Spleen (tissue), 13 donors: Measurements from ENCODE around the gene DSG1. TPM values are rescaled to one million over a fixed set of nuclear protein-coding genes. Genes with fewer than 3 reads are reported as not detected.

Experiments used
- DNase-seq: peaks from one replicate; pipeline ENCODE4 v3.0.0-alpha.2; 2020
- H3K27ac ChIP-seq, 8 donors: fragments of 200-600 bp; sonication (generic) in 7 of 8; 1 replicate in 4 of 8; 2 replicates in 4 of 8; pipeline versions ENCODE4 v1.5.0 to v1.8.0; 2016 to 2021; ENCODE audit warnings: inconsistent platforms in 4 of 8, mild to moderate bottlenecking in 4 of 8, moderate library complexity in 1 of 8
- H3K27me3 ChIP-seq, 7 donors: fragments of 200-600 bp; sonication (generic) in 6 of 7; replicated peaks in 1 of 7; 1 replicate in 4 of 7; 2 replicates in 3 of 7; pipeline versions ENCODE4 v1.5.0 to v1.8.0; 2016 to 2021; ENCODE audit warnings: inconsistent platforms in 3 of 7, mild to moderate bottlenecking in 1 of 7
- H3K36me3 ChIP-seq, 6 donors: fragments of 200-600 bp; sonication (generic) in 5 of 6; 1 replicate in 4 of 6; 2 replicates in 2 of 6; pipeline versions ENCODE4 v1.5.0 to v1.8.0; 2016 to 2021; ENCODE audit warnings: inconsistent platforms in 2 of 6
- H3K4me1 ChIP-seq, 6 donors: fragments of 200-600 bp; sonication (generic) in 5 of 6; 1 replicate in 3 of 6; 2 replicates in 3 of 6; pipeline versions ENCODE4 v1.5.0 to v1.8.0; 2016 to 2021; ENCODE audit warnings: inconsistent platforms in 3 of 6
- H3K4me3 ChIP-seq, 8 donors: fragments of 200-600 bp; sonication (generic) in 7 of 8; 1 replicate in 4 of 8; 2 replicates in 4 of 8; pipeline versions ENCODE4 v1.5.0 to v1.8.0; 2016 to 2021; ENCODE audit warnings: inconsistent platforms in 4 of 8, mild to moderate bottlenecking in 4 of 8, moderate library complexity in 2 of 8
- H3K9me3 ChIP-seq, 8 donors: fragments of 200-600 bp; sonication (generic) in 7 of 8; 1 replicate in 4 of 8; 2 replicates in 4 of 8; pipeline versions ENCODE4 v1.5.0 to v1.8.0; 2016 to 2021; ENCODE audit warnings: inconsistent platforms in 4 of 8
- POLR2A ChIP-seq, 3 donors: fragments of 450-650 bp; IDR thresholded peaks; one replicate each; pipeline ENCODE4 v1.5.1; 2017; ENCODE audit warnings: antibody characterized with exemption in 3 of 3, mild to moderate bottlenecking in 1 of 3
- POLR2AphosphoS5 ChIP-seq, 3 donors: sonication (generic); formaldehyde crosslinking; IDR thresholded peaks; one replicate each; pipeline ENCODE4 v1.5.1; 2017; ENCODE audit warnings: antibody characterized with exemption in 3 of 3
- WGBS, 5 donors: extraction: QIAGEN DNeasy Blood & Tissue Kit in 3 of 5; methylation state at CpG; one replicate each; pipeline versions ENCODE4 v1.1.5 to v1.1.7; 2013 to 2018; 5-methylcytosine and 5-hydroxymethylcytosine counted together
- intact Hi-C: fragments of 100-400 bp; cut with DNase I; formaldehyde crosslinking; loops from one replicate; pipeline ENCODE4 v1.15.0; 2023; ENCODE audit warnings: low total_unique reads
- long read RNA-seq, 2 donors: transcript quantifications; one replicate each; lab custom pipeline, GENCODE V29; 2026
- polyA plus RNA-seq, 3 donors: library from polyadenylated mRNA; stranded (reverse); fragments of 200-250 nt; gene quantifications; one replicate each; pipeline ENCODE4 v1.2.1, GENCODE V29; 2013
- total RNA-seq, 7 donors: library from RNA; depleted of rRNA in 3 of 7; stranded (reverse); fragments of >200 nt in 3 of 7; fragmentation: NEBNext Ultra II Directional in 4 of 7; extraction: Animal tissue kit (Norgen Biotek cat#: 25700) in 4 of 7; gene quantifications; one replicate each; pipeline versions ENCODE4 v1.1.0 to v1.2.1, GENCODE V29; 2016 to 2021
- TF ChIP-seq, protein P1 (sequence below), 11 experiments: fragments of 200-600 bp in 7 of 11; fragments of 450-650 bp in 4 of 11; sonication (generic) in 4 of 11; IDR thresholded peaks in 8 of 11; conservative IDR thresholded peaks in 3 of 11; 1 replicate in 7 of 11; 2 replicates in 4 of 11; pipeline versions ENCODE4 v1.4.0 to v1.8.0; 2016 to 2021; ENCODE audit warnings: antibody characterized with exemption in 11 of 11, inconsistent platforms in 4 of 11, mild to moderate bottlenecking in 1 of 11
- donor health status: healthy with polysubstance abuse.
- donor health status: DM: no; HTN: no; CAD: no; lungs with moderate emphysema.
- donor health status: DM: no; HTN: no; CAD: no.
- donor health status: Bipolar disorder and iron deficiency.
- donor health status: healthy.
- donor health status: DM: no; HTN: no; CAD: no.
- donor health status: DM: yes; HTN: yes; CAD: no.

The DSG1 gene
- total RNA-seq (not detected), polyA plus RNA-seq (not detected)
- long read RNA-seq, donor 1 = 0 reads
- long read RNA-seq, donor 2 = 0 reads

- H3K4me1 ChIP-seq = no peaks in the 10 kb centered on the region
- WGBS, 5 donors = 81 to 87% (median 85%) methylated on average over 3 of the region's 3 CpGs
- no peak within 1 kb of the TSS for H3K27ac ChIP-seq
- intact Hi-C loops = no loop called here
- no peaks in the 10 kb centered on the region for H3K36me3 ChIP-seq
- H3K27me3 ChIP-seq = no peaks in the 10 kb centered on the region
- no peak for DNase-seq
- no peaks in the 10 kb centered on the region for H3K9me3 ChIP-seq
- TF ChIP-seq, protein P1, sequence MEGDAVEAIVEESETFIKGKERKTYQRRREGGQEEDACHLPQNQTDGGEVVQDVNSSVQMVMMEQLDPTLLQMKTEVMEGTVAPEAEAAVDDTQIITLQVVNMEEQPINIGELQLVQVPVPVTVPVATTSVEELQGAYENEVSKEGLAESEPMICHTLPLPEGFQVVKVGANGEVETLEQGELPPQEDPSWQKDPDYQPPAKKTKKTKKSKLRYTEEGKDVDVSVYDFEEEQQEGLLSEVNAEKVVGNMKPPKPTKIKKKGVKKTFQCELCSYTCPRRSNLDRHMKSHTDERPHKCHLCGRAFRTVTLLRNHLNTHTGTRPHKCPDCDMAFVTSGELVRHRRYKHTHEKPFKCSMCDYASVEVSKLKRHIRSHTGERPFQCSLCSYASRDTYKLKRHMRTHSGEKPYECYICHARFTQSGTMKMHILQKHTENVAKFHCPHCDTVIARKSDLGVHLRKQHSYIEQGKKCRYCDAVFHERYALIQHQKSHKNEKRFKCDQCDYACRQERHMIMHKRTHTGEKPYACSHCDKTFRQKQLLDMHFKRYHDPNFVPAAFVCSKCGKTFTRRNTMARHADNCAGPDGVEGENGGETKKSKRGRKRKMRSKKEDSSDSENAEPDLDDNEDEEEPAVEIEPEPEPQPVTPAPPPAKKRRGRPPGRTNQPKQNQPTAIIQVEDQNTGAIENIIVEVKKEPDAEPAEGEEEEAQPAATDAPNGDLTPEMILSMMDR (IDR thresholded peaks at IDR 0.05 in 8 of 11, conservative IDR thresholded peaks at IDR 0.05 in 3 of 11) = no peak
- no peak for TF ChIP-seq POLR2AphosphoS5 (IDR thresholded peaks at IDR 0.05)
- no peak for TF ChIP-seq POLR2A (IDR thresholded peaks at IDR 0.05)
- H3K4me3 ChIP-seq = no peak within 1 kb of the TSS
These were observed at the start of gene DSG1 for GRCh38 chr18:31317860-31318259. TSS of gene DSG1 (plus strand) at chr18:31318160. CDS start at chr18:31318301, 141 bp downstream.

GRCh38 chr18:31268985-31269406, 49.0 kb upstream of the DSG1 start:
- 31 to 49% (median 43%) methylated on average over 1 of the region's 1 CpG for WGBS, 5 donors
- Histone ChIP-seq H3K27me3 (no peaks in the 10 kb centered on the region), H3K9me3 (no peaks in the 10 kb centered on the region), H3K4me1 (no peaks in the 10 kb centered on the region), H3K36me3 (no peaks in the 10 kb centered on the region), H3K4me3 (no peak overlapping the region), H3K27ac (no peak overlapping the region)
- intact Hi-C loops = no loop called here
- TF ChIP-seq, protein P1 (IDR thresholded peaks at IDR 0.05 in 8 of 11, conservative IDR thresholded peaks at IDR 0.05 in 3 of 11) = no peak
- TF ChIP-seq POLR2A (IDR thresholded peaks at IDR 0.05) = no peak
- no peak for TF ChIP-seq POLR2AphosphoS5 (IDR thresholded peaks at IDR 0.05)
- DNase-seq = no peak

GRCh38 chr18:31269566-31269965, 48.4 kb upstream of the DSG1 start:
- no peak for DNase-seq
- WGBS, 5 donors = 77 to 87% (median 79%) methylated on average over 6 of the region's 6 CpGs

GRCh38 chr18:31270578-31270977, 47.4 kb upstream of the DSG1 start:
- no peak for DNase-seq
- H3K27ac ChIP-seq = no peak overlapping the region
- H3K4me3 ChIP-seq = no peak overlapping the region
- no peaks in the 10 kb centered on the region for H3K36me3 ChIP-seq
- intact Hi-C loops = no loop called here
- no peaks in the 10 kb centered on the region for H3K4me1 ChIP-seq
- no peaks in the 10 kb centered on the region for H3K9me3 ChIP-seq
- 85 to 90% (median 89%) methylated on average over 4 of the region's 4 CpGs for WGBS, 5 donors
- no peaks in the 10 kb centered on the region for H3K27me3 ChIP-seq
- TF ChIP-seq, protein P1 (IDR thresholded peaks at IDR 0.05 in 8 of 11, conservative IDR thresholded peaks at IDR 0.05 in 3 of 11) = no peak
- TF ChIP-seq POLR2AphosphoS5 (IDR thresholded peaks at IDR 0.05) (no peak), POLR2A (IDR thresholded peaks at IDR 0.05) (no peak)

More at GRCh38 chr18:31269566-31269965, 48.4 kb upstream of the DSG1 start:
- intact Hi-C loops = no loop called here
- no peaks in the 10 kb centered on the region for H3K9me3 ChIP-seq
- no peak overlapping the region for H3K4me3 ChIP-seq
- TF ChIP-seq, protein P1 (IDR thresholded peaks at IDR 0.05 in 8 of 11, conservative IDR thresholded peaks at IDR 0.05 in 3 of 11) = no peak
- TF ChIP-seq POLR2AphosphoS5 (IDR thresholded peaks at IDR 0.05) (no peak), POLR2A (IDR thresholded peaks at IDR 0.05) (no peak)
- no peak overlapping the region for H3K27ac ChIP-seq
- H3K4me1 ChIP-seq = no peaks in the 10 kb centered on the region
- H3K27me3 ChIP-seq = no peaks in the 10 kb centered on the region
- H3K36me3 ChIP-seq = no peaks in the 10 kb centered on the region
